GM19043 (cell line): ENCODE results near the gene TRAPPC2L.
"Not testable (repeated sequence)": the region's sequence is repeated elsewhere in the genome, so short reads cannot be mapped to it uniquely, and the experiment has no call there.

ENCODE experiments used
- ATAC-seq: cut with Tn5 transposase; IDR thresholded peaks from one replicate; pipeline ENCODE4 v1.9.1; 2021; ENCODE audit warnings: low read depth; ENCODE audit not compliant: unreplicated experiment

Gene TRAPPC2L

DNA sequence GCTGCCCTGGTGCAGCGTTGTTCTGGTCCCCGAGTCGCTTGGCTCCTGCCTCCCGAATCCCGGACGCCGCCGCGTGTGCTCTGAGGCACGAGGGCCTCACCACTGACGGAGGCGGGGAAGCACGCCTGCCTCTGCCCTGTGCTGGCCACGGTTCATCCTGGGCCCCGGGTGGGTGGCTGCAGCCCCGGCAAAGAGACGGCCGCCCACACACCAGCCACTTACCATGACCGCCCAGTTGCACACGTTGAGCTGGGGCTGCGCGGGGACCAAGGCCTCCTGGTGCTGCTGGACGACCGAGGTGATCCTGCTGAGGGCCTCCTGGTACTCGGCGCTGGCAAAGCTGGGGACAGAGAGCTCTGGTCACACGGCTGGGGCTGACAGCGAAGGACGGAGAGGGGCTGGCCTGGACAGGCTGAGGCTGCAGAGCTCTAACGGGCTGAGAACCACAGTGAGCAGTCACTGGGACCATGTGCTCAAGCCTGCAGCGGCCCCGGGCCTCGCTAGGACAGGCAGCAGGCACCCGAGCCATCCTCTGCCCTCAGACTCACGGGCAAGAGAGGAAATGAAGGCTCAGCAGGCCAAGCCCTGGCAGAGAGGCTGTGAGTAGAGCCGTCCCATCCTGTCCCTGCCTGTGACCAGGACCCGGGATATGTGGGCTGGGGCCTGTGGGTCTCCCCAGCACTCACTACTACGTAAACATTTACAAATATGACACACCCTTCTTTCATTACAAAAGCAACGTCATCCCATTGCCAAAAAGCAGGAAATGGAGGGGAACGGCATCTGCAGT, 38.9 kb upstream of the TRAPPC2L start:
- ATAC-seq: no peak

DNA sequence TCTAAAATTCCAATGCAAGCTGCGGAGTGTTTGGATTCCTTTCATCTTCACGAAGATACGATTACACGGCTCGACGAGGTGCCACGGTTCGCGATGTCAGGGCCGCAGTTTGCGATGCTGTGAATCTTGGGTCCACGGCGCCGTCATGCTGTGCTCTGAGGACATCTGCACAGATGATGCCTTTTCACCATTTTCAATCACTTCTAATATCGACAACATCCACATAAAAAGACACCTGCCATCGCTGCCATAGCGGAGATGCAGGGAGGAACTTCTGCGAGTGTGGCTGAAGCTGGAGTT, 38.4 kb upstream of the TRAPPC2L start:
- no peak for ATAC-seq

DNA sequence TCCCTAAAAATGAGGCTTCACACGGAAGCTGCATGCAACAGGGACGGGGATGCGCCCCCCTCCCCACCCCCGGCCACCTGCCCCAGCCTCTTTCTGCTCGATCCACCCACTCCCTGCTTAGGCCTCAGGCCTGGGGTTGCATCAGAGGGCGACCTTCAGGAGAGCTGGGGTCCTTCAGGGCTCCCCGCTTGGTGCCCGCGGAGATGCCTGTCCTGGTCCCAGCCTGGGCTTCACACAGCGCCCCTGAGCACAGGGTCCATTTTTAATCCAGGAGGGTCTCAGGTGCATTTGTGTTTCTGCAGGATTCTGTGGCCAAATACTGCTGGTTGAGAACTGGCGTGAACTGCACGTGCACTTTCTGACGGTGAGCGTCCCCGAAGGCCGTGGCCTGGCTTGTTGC, 37.8 kb upstream of the TRAPPC2L start:
- ATAC-seq: no peak

DNA sequence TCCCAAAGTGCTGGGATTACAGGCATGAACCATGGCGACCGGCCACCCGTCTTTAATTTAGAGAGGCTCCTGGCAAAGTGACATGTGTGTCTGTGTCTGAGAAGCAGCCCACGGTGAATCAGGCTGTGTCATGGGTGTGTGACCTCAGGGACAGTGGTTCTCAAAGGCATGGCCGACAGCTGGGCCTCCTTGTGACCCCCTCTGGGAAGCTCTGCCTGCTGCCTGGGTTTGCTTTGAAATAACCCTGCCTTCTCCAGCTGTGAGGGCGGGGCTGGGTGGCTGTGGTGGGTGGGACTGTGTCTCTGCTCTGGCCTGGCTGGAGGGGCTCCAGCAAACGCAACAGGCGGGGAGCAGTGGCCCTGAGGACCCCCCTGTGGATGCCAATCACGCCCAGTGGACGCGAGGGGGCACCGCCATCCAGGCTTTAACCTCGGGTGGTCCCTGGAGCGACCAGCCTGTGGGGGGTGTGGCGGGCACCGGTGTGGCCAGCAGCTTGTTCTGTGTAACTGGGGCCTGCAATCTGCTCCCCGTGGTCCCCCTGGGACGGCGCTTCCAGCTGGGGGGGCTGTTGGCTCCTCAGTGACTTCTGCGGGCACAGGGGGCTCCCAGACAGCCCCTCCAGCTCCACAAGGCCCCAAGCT, 36.4 kb upstream of the TRAPPC2L start:
- ATAC-seq: no peak

DNA sequence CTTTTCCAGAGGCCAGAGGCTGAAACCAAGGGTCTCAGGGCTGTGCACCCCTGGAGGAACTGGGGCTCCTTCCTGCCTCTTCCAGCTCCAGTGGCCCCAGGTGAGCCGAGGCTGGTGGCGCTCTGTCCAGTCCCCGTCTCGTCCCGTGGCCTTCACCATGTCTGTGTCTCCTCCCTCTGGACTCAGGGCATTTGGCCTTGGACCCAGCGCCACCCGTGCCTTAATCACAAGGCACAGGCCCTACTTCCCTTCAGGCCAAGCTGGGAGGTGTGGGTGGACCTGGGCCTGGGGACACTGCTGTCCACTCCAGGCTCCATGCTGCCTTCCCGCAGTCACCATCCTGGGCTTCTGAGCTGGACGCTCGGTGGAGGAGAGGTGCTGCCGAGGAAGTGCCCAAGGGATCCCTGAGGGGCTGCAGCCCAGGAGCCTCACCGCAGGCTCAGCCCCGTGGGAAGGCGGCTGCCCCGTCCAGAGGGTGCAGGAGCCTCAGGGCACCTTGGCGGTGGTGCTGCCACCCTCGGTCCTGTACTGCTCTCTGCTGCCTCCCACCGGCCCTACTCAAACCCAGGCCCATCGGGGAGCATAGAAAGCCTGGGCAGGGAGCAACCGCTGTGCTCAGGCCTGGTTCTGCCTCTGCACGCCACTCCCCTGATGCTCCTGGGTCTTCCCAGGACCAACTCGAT, 35.6 kb upstream of the TRAPPC2L start:
- ATAC-seq: no peak

DNA sequence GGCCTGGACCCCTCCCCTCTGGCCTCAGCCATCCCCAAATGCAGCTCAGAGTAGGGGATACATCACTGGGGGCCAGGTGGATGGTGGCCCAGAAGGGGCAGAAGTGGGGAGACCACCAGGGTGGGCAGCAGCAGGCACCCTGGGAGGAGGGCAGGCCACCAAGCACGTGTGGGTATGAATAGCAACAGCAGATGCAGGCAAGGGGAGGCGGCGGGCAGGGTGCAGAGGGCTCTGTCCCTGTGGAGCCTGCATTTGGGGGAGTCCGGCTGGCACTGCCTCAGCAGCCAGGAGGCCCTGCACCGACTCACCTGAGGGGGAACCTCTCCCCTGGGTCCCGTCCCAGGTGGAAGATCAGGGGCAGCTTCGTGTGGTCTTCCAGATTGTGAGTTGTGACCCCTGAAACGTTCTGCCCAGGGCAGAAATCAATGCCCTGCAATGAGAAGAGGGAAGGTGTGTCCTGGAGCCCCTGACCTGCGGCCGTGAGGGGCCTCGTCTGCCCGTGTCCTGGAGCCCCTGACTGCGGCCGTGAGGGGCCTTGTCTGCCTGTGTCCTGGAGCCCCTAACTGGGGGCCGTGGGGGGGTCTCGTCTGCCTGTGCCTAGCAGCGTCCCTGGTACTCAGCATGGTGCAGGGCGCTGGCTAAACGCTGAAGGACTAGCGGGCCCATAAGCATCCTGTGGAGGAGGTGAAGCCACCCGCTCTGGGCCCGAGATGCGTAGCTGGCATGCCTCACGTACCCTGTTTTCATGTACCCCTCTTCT, 34.5 kb upstream of the TRAPPC2L start:
- no peak for ATAC-seq

DNA sequence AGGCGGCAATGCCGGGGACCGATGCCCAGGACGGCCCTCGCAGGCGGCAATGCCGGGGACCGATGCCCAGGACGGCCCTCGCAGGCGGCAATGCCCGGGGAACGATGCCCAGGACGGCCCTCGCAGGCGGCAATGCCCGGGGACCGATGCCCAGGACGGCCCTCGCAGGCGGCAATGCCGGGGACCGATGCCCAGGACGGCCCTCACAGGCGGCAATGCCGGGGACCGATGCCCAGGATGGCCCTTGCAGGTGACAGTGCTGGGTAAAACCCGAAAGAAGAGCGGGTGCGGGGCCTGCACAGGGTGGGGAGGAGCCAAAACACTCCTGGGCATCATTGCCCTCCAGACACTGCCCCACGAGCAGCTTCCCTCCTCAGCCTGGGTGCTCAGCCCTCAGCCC, 33.3 kb upstream of the TRAPPC2L start:
- ATAC-seq: not testable (repeated sequence)

DNA sequence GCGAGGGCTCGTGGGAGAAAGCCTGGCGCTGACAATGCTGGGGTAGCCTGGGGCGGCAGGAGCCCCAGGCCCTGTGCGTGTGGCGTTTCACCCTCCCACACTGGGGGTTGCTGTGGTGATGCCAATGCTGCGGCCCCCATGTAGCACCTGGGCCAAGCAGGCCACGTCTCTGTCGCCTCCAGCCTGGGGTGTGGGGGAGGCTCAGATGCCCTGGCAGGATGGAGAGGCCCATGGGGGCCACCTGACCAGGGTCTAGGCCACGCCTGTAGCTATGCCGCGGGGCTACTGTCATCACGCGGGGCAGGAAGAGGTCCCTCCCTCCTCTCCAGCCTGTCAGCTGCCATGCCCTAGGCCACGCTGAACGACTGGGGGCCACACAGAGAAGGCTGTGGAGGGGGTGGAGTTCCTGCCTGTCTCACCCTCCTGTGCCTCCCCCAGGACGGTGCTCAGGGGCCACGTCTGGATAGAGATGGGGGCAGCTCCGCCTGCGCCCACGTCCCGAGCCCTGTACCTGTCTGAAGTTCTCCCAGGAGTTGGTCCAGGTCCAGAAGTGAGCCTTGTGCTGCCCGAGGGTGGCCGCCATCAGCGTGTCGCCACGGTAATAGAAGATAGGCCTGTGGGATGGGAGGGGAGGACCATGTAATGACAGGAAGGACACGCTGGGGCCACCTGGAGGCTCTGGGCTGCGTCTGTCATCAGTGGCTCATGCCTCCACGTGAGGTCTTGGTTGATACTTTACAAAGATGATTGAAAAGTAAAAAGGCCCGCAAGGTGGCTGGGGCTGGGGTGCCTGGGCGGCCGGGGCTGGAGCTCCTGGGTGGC, 32.5 kb upstream of the TRAPPC2L start:
- no peak for ATAC-seq

DNA sequence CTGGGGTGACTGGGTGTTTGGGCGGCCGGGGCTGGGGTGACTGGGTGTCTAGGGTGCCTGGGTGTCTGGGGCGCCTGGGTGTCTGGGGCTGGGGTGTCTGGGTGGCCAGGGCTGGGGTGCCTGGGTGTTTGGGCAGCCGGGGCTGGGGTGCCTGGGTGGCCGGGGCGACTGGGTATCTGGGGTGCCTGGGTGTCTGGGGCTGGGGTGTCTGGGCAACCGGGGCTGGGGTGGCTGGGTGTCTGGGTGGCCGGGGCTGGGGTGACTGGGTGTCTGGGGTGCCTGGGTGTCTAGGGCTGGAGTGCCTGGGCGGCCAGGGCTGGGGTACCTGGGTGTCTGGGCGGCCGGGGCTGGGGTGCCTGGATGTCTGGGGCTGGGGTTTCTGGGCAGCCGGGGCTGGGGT, 31.8 kb upstream of the TRAPPC2L start:
- no peak for ATAC-seq

DNA sequence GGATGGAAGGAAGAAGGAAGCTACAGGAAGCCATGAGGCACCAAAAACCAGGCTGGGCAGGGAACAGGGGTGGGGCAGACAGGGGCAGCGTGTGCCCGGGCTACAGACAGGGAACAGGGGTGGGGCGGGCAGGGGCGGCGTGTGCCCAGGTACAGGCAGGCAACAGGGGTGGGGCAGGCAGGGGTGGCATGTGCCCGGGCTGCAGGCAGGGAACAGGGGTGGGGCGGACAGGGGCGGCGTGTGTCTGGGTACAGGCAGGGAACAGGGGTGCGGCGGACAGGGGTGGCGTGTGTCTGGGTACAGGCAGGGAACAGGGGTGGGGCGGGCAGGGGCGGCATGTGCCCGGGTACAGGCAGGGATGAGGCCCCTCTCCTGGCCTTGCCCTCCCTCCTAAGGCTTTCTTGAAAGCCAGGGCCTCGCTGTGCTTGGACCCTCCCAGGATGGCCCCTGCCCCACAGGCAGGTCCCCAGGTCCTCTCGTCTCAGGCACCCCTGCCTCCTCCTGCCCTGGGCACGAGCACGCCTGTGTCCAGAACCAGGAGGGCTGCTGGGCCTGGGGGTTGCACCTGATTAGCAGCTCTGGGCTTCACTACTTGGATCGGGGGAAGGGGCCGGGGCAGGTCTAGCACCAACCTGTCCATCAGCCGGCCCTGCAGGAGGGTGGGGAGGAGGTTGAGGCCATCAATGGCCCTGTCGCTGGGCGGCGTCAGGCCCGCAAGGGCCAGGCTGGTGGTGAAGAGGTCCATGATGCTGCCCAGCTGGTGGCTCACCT, 30.7 kb upstream of the TRAPPC2L start:
- no peak for ATAC-seq

DNA sequence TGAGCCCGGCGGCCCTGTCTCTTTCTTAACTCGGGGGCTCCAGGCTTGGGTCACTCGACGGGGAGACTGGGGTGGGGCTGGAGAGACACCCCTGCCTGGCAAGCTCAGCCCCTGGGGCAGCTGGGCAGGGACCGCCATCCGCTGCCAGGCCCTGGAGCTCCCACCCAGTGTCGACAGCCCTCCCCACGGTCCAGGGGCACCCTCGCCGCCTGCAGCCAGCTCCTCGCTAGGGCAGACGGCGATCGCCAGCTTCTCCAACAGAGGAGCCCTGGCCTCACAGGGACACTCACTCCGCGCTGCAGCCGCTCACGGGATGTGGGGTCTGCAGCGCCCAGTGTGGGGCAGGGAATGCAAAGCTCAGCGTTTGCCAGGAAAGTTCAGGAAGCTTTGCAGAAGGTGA, 29.2 kb upstream of the TRAPPC2L start:
- no peak for ATAC-seq

DNA sequence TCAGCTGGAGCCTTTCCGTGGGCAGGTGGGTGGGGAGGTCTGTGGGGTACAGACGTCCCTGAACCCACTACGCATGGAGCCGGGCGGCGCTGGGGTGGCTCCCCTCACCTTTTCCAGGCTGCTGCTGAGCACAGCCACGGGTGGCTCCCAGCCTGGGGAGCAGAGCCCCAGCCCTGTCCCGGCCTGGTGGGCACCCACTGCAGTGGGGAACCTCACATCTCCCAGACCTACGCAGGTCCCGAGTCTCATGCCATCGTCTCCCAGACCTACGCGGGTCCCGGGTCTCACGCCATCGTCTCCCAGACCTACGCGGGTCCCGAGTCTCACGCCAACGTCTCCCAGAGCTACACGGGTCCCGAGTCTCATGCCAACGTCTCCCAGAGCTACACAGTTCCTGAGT, 28.2 kb upstream of the TRAPPC2L start:
- no peak for ATAC-seq

DNA sequence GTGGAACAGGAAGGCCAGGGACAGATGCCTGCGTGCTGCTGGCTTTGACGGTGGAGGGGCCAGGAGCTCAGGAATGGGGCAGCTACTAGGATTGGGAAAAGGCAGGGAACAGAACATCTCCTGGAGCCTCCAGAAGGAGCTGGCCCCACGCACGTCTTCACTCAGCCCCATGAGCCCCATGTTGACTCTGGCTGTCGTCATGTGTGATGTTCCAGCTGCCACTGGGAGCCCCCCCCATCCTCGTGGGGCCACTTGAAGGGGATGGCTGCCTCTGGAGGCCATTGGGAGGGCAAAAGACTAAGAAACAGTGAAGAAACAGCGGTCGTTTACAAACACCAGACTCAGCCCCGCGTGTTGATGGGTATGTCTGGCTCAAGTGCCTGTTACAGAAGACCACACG, 26.7 kb upstream of the TRAPPC2L start:
- no peak for ATAC-seq

DNA sequence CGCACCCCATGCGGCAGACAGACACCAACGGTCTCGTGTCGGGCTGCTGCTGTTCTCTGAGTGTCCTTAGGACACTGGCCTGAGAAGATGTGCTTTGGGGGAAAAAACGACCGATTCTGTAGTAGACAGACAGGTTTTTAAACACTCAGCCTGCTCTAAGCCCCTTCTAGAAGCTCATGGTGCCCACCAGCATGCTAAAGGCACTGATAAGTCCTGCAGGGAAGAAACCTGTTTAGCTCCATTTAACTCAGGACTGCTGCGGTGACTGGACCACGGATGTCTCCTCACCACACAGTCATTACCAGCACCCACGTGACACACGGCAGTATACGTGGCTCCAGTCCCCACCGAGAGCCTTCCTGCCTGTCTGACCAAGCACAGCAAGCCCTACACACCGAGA, 26.1 kb upstream of the TRAPPC2L start:
- no peak for ATAC-seq

DNA sequence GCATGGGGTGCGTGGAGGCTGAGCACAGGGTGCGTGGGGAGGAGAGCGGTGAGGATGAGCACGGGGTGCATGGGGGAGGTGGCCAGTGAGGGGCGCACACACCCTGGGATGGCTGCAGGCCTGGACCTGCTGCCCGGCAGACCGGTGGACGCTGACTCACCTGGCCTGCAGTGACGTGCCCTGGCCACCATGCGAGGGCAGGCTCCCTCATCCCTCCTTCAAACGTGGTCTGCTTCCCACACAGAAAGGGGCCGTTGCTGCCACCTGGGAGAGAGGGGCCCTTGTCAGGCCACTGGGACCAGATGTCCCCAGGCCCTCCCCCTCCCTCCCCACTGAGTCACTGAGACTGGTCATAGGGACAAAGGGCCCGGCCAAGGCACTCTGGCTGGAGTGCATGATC, 25.1 kb upstream of the TRAPPC2L start:
- ATAC-seq: no peak

DNA sequence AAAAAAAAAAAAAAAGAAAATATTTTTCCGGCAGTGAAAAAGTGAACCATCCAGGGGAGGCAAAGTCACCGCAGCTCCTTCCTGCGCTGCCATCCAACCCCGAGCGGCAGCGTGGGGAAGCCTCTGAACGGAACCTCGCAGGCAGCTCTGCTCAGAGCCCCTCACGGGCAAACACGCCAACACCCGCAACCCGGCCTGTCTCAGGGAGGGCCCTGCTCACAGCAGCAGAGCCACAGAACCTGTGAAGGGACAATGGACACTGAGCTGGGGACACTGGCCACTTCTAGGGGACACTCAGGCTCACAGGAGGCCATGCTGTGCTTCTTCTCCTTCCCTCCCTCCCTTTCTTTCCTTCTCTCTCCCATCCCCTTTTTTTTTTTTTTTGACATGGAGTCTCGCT, 23.8 kb upstream of the TRAPPC2L start:
- no peak for ATAC-seq

DNA sequence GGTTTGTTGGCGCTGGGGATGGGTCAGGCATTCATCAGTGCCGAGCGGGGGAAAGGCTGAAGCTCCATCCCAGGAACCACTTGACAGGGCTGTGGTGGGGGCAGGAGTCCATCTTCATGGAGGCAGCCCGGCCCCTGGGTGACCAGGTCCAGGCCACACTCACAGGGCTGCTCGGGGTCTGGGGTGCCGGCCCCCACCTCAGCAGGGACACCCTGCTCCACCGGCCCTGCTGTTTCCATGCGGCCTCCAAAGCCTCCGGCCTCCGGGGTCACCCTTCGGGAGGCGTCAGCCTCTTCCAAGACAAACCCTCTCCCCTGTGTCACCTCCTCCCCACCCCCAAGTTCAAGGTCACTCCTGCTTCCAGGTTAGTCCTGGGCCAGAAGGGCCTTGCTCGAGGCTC, 22.3 kb upstream of the TRAPPC2L start:
- ATAC-seq: no peak

DNA sequence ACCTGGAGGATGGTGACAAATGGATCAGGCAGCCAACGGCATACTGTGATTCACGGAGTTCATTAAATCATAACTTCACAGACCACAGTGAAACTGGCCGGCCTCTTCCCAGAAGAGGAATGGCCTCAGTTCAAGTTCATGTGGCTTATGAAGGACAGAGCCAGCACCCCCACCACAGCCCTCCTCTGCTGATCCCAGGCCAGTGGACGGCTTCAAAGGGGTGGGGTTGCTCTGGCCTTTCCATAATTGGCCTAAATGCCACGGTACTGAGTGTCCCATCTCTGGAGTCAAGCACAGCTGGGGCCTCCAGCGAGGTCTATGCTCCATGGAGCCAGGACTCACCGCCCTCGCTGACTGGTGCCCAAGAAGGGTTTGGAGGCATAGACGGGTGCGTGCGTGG, 21.5 kb upstream of the TRAPPC2L start:
- no peak for ATAC-seq

DNA sequence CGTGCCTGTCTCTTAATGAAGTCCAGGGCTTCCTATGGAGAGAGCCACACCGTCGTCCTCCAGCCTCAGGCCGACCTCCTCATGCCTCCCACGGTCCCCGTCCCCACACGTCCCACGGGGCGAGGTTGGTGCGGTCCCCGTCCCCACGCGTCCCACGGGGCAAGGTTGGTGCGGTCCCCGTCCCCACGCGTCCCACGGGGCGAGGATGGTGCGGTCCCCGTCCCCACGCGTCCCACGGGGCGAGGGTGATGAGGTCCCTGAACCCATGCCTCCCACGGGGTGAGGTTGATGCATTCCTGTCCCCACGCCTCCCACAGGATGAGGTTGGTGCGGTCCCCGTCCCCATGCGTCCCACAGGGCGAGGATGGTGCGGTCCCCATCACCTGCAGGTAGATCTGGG, 21.1 kb upstream of the TRAPPC2L start:
- no peak for ATAC-seq

DNA sequence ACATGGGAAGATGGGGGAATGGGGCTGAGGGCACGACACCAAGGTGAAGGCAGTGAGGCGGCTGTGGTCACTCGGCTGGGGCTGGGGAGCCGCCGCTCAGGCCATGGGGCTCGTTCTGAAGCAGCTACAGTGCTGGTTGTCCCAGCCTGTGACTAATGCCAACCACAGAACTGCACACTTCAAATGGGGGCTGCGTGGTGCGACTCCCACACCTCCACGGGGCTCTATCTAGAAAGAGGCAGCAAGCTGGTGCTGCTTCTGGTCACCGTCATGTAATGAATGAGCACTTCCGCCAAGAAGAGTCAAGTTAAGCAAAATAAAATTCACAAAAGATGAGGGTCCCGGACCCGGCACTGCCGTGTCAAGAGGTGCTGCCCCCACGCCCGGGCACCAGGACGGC, 20.1 kb upstream of the TRAPPC2L start:
- no peak for ATAC-seq
